KOPT-K1 (cell line): Measurements from ENCODE around the gene ADA.
"Not testable (repeated sequence)": the region's sequence is repeated elsewhere in the genome, so short reads cannot be mapped to it uniquely, and the experiment has no call there.

Source experiments
- H3K27ac ChIP-seq: fragments of 200-600 bp; sonication (generic); 2 replicates; pipeline ENCODE4 v1.5.1; 2016; ENCODE audit warnings: antibody characterized with exemption, mild to moderate bottlenecking, low read depth, low read length; ENCODE audit not compliant: poor library complexity, severe bottlenecking
- H3K36me3 ChIP-seq: fragments of 200-600 bp; sonication (generic); 2 replicates; pipeline ENCODE4 v1.5.1; 2017; ENCODE audit warnings: antibody characterized with exemption, mild to moderate bottlenecking, low read length, moderate library complexity; ENCODE audit not compliant: insufficient read depth
- H3K9me3 ChIP-seq: fragments of 200-600 bp; sonication (generic); 2 replicates; pipeline ENCODE4 v1.5.1; 2017; ENCODE audit warnings: antibody characterized with exemption, low read length, mild to moderate bottlenecking; ENCODE audit not compliant: insufficient read depth, poor library complexity, severe bottlenecking

Gene ADA

GRCh38 chr20:44658810-44659209, 7.3 kb upstream of the ADA start:
- Histone ChIP-seq H3K36me3 (peaks cover 94% of the 10 kb centered on the region), H3K9me3 (peaks cover 8% of the 10 kb centered on the region), H3K27ac (no peak overlapping the region)

GRCh38 chr20:44657875-44658274, 6.4 kb upstream of the ADA start:
- H3K9me3 ChIP-seq, result peaks cover 8% of the 10 kb centered on the region
- no peak overlapping the region for H3K27ac ChIP-seq
- H3K36me3 ChIP-seq, result peaks cover 85% of the 10 kb centered on the region

- peak overlapping the region; percentile 6 for H3K27ac ChIP-seq
- peaks cover 8% of the 10 kb centered on the region for H3K9me3 ChIP-seq
- peaks cover 71% of the 10 kb centered on the region for H3K36me3 ChIP-seq
These were observed 4.9 kb upstream of the ADA start for GRCh38 chr20:44656448-44656847.

- H3K27ac ChIP-seq, H3K9me3 ChIP-seq: not testable (repeated sequence)
- peaks cover 51% of the 10 kb centered on the region for H3K36me3 ChIP-seq
These were observed 2.7 kb upstream of the ADA start for GRCh38 chr20:44654210-44654609.

- H3K36me3 ChIP-seq, result peaks cover 51% of the 10 kb centered on the region
- peak overlapping the region; percentile 95 for H3K27ac ChIP-seq
- peaks cover 8% of the 10 kb centered on the region for H3K9me3 ChIP-seq
These were observed 2.0 kb upstream of the ADA start for GRCh38 chr20:44653546-44653945.

- H3K9me3 ChIP-seq, result no peaks in the 10 kb centered on the region
- H3K27ac ChIP-seq, result peak overlapping the region; percentile 95
- H3K36me3 ChIP-seq, result peaks cover 47% of the 10 kb centered on the region
These were observed 140 bp downstream of the ADA start for GRCh38 chr20:44651434-44651683.

GRCh38 chr20:44650771-44651433, 597 bp downstream of the ADA start:
- Histone ChIP-seq H3K27ac (peak overlapping the region; percentile 95), H3K9me3 (no peaks in the 10 kb centered on the region), H3K36me3 (peaks cover 43% of the 10 kb centered on the region)

GRCh38 chr20:44649976-44650375, 1.5 kb downstream of the ADA start:
- peaks cover 35% of the 10 kb centered on the region for H3K36me3 ChIP-seq
- H3K27ac ChIP-seq, result peak overlapping the region; percentile 95
- H3K9me3 ChIP-seq, result no peaks in the 10 kb centered on the region

GRCh38 chr20:44649126-44649525, 2.4 kb downstream of the ADA start:
- no peaks in the 10 kb centered on the region for H3K9me3 ChIP-seq
- H3K36me3 ChIP-seq, result peaks cover 33% of the 10 kb centered on the region
- peak overlapping the region; percentile 95 for H3K27ac ChIP-seq

- Histone ChIP-seq H3K27ac (peak overlapping the region; percentile 95), H3K9me3 (no peaks in the 10 kb centered on the region), H3K36me3 (peaks cover 38% of the 10 kb centered on the region)
These were observed 2.9 kb downstream of the ADA start for GRCh38 chr20:44648579-44648978.

- H3K36me3 ChIP-seq, result peaks cover 43% of the 10 kb centered on the region
- no peaks in the 10 kb centered on the region for H3K9me3 ChIP-seq
- H3K27ac ChIP-seq, result peak overlapping the region; percentile 95
These were observed 3.4 kb downstream of the ADA start for GRCh38 chr20:44648068-44648467.

- Histone ChIP-seq H3K27ac (peak overlapping the region; percentile 95), H3K9me3 (no peaks in the 10 kb centered on the region), H3K36me3 (peaks cover 56% of the 10 kb centered on the region)
These were observed 4.7 kb downstream of the ADA start for GRCh38 chr20:44646641-44647274.

GRCh38 chr20:44646023-44646640, 5.4 kb downstream of the ADA start:
- Histone ChIP-seq H3K9me3 (no peaks in the 10 kb centered on the region), H3K36me3 (peaks cover 62% of the 10 kb centered on the region), H3K27ac (peak overlapping the region; percentile 95)

- Histone ChIP-seq H3K36me3 (peaks cover 76% of the 10 kb centered on the region), H3K27ac (peak overlapping the region; percentile 95)
These were observed 6.8 kb downstream of the ADA start for GRCh38 chr20:44644667-44645131.

GRCh38 chr20:44644230-44644617, 7.3 kb downstream of the ADA start:
- H3K36me3 ChIP-seq, result peaks cover 78% of the 10 kb centered on the region
- H3K27ac ChIP-seq, result peak overlapping the region; percentile 95
- H3K9me3 ChIP-seq, result no peaks in the 10 kb centered on the region

More at GRCh38 chr20:44644667-44645131, 6.8 kb downstream of the ADA start:
- no peaks in the 10 kb centered on the region for H3K9me3 ChIP-seq
